ENCODE measurements around the gene MEIOSIN.

- TF ChIP-seq CTCF (conservative IDR thresholded peaks at IDR 0.05; ENCODE audit: low read length) (no peak), EZH2phosphoT487 (IDR thresholded peaks at IDR 0.05; ENCODE audit: borderline replicate concordance, low read depth, low read length) (no peak)
Observed at GRCh38 chr19:45729800-45730290, 3.4 kb upstream of the MEIOSIN start.

All from OCI-LY7 (cell line).